Upper lobe of right lung (tissue), 1 donor: ENCODE results near the gene SYT5. TPM values are rescaled to one million over a fixed set of nuclear protein-coding genes. Genes with fewer than 3 reads are reported as not detected.

Experiments used
- ATAC-seq: fragments of 200-7000 bp; cut with Tn5 transposase; one replicate; pipeline ENCODE4 v1.9.1; 2020; ENCODE audit warnings: mild to moderate bottlenecking, moderate library complexity
- DNase-seq: peaks from one replicate; pipeline ENCODE4 v3.0.0-alpha.2; 2020
- H3K27ac ChIP-seq: fragments of 200-600 bp; one replicate; pipeline ENCODE4 v1.8.0; 2022
- H3K27me3 ChIP-seq: fragments of 200-600 bp; one replicate; pipeline ENCODE4 v1.8.0; 2022; ENCODE audit warnings: mild to moderate bottlenecking
- H3K36me3 ChIP-seq: fragments of 200-600 bp; one replicate; pipeline ENCODE4 v1.8.0; 2022
- H3K4me1 ChIP-seq: fragments of 200-600 bp; one replicate; pipeline ENCODE4 v1.8.0; 2022
- H3K4me3 ChIP-seq: fragments of 200-600 bp; one replicate; pipeline ENCODE4 v1.8.0; 2022; ENCODE audit warnings: mild to moderate bottlenecking
- H3K9me3 ChIP-seq: fragments of 200-600 bp; one replicate; pipeline ENCODE4 v1.8.0; 2022
- CTCF ChIP-seq: fragments of 200-600 bp; IDR thresholded peaks from one replicate; pipeline ENCODE4 v1.8.0; 2022; ENCODE audit warnings: antibody characterized with exemption
- intact Hi-C: fragments of 100-400 bp; cut with DNase I; formaldehyde crosslinking; loops from one replicate; pipeline ENCODE4 v1.11.0; 2022
- total RNA-seq: library from RNA; stranded (reverse); fragmentation: NEBNext Ultra II Directional; extraction: Animal tissue kit (Norgen Biotek cat#: 25700); gene quantifications from one replicate; pipeline ENCODE4 v1.2.1, GENCODE V29; 2021
- donor health status: DM: no; HTN: yes; CAD: no; lungs with severe emphysema.

SYT5 gene
- total RNA-seq, 1 donor from 2014 or later = not detected

DNA sequence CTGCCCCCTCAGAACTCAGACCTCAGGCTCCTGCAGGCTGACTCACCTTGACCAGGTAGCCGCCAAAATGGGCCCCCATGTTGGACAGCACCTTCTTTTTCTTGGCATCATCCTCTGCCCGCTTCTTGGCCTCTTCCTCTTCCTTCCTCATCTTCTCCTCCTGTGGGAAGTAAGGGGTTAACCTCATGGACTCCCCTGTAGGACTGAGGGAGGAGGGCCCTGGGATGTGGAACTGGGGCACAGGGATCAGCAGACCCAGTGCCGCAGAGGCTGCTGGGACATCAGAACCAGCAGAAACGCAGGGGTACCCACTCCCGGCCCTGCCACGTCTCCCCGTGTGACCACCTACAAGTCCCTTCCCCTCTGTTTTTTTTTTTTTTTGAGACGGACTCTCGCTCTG, 42.2 kb downstream of the SYT5 start:
- intact Hi-C loops = no loop called here
- Histone ChIP-seq H3K27me3 (peaks cover 40% of the 10 kb centered on the region), H3K4me1 (no peaks in the 10 kb centered on the region), H3K9me3 (no peaks in the 10 kb centered on the region), H3K27ac (no peak overlapping the region), H3K36me3 (no peaks in the 10 kb centered on the region), H3K4me3 (no peak overlapping the region)
- DNase-seq (no peak), ATAC-seq (no peak)
- TF ChIP-seq CTCF = no peak

- H3K9me3 ChIP-seq = no peaks in the 10 kb centered on the region
- DNase-seq (no peak), ATAC-seq (no peak)
- no peaks in the 10 kb centered on the region for H3K4me1 ChIP-seq
- no peak for TF ChIP-seq CTCF
- intact Hi-C loops = no loop called here
- no peaks in the 10 kb centered on the region for H3K36me3 ChIP-seq
- no peak overlapping the region for H3K27ac ChIP-seq
- no peak overlapping the region for H3K4me3 ChIP-seq
- H3K27me3 ChIP-seq = peaks cover 38% of the 10 kb centered on the region
These were observed 43.5 kb downstream of the SYT5 start for GRCh38 chr19:55136399-55137102.

GRCh38 chr19:55134736-55135135, 45.4 kb downstream of the SYT5 start:
- Histone ChIP-seq H3K27me3 (peaks cover 26% of the 10 kb centered on the region), H3K27ac (no peak overlapping the region), H3K9me3 (no peaks in the 10 kb centered on the region), H3K36me3 (no peaks in the 10 kb centered on the region), H3K4me1 (no peaks in the 10 kb centered on the region), H3K4me3 (no peak overlapping the region)
- ATAC-seq (no peak), DNase-seq (no peak)
- TF ChIP-seq CTCF = no peak
- intact Hi-C loops = no loop called here

GRCh38 chr19:55133639-55134444, 46.2 kb downstream of the SYT5 start:
- ATAC-seq (peak; percentile 43), DNase-seq (no peak)
- TF ChIP-seq CTCF = no peak
- H3K9me3 ChIP-seq = no peaks in the 10 kb centered on the region
- peaks cover 26% of the 10 kb centered on the region for H3K27me3 ChIP-seq
- no peak overlapping the region for H3K4me3 ChIP-seq
- no peaks in the 10 kb centered on the region for H3K4me1 ChIP-seq
- intact Hi-C loops = no loop called here
- H3K27ac ChIP-seq = no peak overlapping the region
- H3K36me3 ChIP-seq = no peaks in the 10 kb centered on the region

GRCh38 chr19:55132453-55133129, 47.5 kb downstream of the SYT5 start:
- no peaks in the 10 kb centered on the region for H3K4me1 ChIP-seq
- H3K36me3 ChIP-seq = no peaks in the 10 kb centered on the region
- H3K27ac ChIP-seq = no peak overlapping the region
- peaks cover 26% of the 10 kb centered on the region for H3K27me3 ChIP-seq
- intact Hi-C loops = no loop called here
- TF ChIP-seq CTCF = no peak
- DNase-seq (no peak), ATAC-seq (peak; percentile 52)
- H3K4me3 ChIP-seq = no peak overlapping the region
- H3K9me3 ChIP-seq = no peaks in the 10 kb centered on the region
